NK-92 treated with Interleukin-12 subunit alpha and Interleukin-12 subunit beta, amount 100 ng/mL, for 24 hours (cell line): ENCODE measurements around the gene SPATA31E1.

Experiments used
- DNase-seq: peaks from one replicate; lab custom pipeline; 2025; lab: John Stamatoyannopoulos, UW

The SPATA31E1 gene

DNA sequence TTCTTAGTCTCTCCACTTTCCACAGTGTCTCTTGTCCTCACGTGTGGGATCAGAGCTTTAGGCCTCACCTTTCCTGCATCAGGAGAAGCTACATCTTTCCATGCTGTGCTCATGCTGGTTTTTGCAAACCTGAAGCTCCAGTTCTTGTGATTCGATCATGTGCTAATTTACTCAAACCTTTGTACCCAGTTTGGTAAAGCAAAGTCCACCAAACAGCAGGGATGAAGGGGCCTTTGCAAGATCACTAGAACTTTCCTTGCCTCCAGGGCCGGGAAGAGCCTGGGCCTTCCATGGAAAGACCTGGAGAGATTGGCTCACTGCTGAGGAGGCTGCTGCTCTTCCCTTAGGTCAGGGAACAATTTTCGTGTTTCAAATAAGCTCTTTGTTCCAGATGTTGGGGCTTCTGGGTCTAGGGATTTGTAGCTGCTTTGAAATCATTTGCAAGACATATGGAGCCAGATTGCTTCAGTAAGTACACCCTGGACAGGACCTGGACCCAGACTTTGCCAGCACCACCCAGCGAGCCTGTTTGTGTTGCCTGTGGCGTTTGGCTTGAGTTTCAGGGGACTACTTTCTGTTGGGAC, 18.7 kb upstream of the SPATA31E1 start:
- DNase-seq = no peak

DNA sequence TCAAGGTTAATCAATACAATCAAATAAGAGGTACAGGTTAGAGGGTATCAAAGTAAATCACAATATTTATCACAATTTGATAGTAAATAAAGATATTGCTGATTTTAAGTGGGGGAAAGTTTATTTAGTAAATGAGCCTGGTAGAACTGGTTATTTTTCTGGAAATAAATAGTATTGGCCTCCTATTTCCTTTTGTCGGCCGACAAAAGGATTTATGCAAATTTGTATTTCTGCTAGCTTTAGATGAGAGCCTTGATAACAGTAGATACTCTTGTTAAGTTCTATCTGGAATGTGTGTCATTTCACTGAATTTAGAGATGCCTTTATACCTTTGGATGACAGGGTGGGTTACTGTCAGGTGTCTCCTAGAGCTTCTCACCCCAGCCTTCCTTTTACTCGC, 17.8 kb upstream of the SPATA31E1 start:
- no peak for DNase-seq

DNA sequence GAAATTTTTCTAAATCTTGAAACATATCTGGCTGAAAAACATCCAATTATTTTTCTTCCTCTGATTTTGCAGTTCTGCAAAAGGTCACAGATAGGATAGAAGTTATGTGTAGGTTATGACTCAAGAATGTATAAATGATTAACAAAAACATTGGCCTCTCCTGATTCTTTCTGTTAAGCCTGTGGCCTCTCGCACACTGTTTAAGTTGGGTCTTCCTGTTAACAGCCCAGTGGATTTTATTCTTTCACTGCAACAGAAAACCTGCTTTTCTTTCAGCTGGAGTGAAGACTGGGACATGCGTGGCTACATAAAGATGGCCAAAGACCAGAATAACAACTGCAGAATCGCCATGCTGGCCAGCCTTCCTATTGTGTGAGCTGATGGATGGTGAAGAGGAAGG, 17.1 kb upstream of the SPATA31E1 start:
- DNase-seq = no peak

DNA sequence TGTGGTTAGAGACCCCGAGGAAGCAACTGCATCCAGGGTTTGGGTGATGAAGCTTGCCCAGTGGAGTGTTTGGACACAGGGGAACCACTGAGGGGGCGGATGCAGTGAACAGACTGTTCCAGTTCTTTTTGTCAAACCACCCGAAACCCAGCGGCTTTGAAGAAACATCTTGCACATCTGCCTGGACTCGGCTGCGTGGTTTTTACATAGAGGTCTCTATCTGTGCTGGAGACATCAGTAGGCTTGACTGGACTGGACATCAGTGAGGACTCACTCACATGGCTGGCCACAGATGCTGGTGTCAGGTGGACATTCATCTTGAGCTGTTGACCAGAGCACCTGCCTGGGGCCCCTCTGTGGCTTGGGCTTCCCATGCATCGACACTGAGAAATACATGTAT, 15.3 kb upstream of the SPATA31E1 start:
- no peak for DNase-seq

DNA sequence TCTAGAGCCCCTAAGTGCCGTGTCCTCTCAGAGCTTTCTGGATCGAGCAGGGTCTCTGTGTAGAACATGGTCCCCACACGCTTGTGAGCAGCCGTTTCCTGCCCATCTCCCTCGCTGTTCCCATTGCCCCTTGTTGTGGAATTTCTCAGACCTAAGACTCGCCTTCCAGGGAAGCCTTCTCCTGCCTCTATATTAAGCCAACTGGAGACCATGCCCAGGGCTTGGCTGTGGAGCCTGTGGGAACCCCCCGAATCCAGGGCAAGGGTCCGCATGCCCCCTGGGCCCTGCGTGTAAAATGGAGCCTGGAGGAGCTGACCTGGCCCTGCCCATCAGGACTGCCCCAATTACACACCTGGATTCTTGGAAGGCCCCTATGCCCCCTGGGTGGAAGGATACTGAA, 14.5 kb upstream of the SPATA31E1 start:
- no peak for DNase-seq

DNA sequence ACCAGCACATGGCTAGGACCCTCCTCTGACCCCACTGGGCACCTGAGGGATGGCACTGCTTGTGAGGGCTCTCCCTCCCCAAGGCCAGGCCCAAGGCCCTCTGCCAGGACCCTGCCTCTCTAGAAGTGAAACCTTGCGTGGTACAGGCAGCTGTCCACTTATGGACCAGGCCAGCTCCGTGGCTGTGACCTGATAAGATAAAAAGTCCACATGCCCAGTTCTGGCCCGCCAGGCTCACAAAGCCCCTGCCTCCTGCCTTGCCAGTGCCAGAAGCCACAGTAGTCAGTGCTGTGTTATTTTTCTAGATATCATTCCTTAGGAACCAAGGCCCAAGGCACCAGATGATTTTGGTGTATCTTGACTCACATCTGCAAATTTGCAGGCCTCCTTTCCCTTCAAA, 14.0 kb upstream of the SPATA31E1 start:
- no peak for DNase-seq

DNA sequence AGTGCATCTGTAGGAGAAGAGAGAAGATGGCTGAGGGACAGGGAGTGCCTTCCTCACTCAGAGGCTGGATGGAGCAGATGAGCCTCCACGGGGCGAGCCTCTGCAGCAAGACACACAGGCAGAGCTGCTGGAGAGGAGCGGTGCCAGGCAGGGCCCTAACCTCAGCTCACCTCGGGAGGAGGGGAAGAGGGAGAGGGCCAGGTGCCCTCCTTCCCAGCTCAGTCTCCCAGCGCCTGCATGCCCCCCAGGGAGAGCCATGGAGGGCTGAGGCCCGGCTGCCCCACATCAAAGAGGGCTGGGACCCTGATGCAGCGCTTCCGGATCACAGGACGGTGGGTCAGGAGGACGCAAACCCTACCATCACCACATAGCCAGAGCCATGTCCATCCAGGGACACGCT, 13.6 kb upstream of the SPATA31E1 start:
- no peak for DNase-seq

DNA sequence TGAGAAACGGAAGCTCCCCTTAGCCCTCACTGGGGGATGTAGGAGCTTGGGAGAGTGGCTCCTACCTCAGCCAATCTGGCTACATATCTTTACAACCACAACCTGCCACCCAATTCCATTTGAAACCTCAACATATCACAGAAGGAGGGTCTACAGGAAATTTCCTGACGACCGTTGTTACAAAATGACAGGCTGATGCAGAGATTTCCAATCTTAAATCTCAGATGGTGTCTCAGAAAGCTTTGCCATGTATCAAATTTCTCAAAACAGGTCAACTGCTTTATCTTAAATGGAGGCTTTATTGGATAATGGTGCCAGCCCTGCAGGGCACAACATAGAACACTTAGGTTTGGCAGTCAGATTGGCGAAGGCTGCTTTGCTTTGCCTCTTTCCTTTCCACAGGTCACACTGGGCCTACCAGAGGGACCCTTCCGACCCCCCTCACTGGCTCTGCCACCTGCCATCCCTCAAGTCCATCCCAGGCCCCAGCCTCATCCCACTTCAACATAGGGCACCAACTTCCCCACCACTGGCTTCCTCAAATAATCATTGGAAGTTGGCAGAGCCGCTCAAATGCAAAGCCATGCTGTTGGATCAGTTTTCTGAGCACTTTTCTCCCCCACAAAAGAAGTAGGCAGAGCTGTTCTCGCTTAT, 11.1 kb upstream of the SPATA31E1 start:
- DNase-seq = no peak

DNA sequence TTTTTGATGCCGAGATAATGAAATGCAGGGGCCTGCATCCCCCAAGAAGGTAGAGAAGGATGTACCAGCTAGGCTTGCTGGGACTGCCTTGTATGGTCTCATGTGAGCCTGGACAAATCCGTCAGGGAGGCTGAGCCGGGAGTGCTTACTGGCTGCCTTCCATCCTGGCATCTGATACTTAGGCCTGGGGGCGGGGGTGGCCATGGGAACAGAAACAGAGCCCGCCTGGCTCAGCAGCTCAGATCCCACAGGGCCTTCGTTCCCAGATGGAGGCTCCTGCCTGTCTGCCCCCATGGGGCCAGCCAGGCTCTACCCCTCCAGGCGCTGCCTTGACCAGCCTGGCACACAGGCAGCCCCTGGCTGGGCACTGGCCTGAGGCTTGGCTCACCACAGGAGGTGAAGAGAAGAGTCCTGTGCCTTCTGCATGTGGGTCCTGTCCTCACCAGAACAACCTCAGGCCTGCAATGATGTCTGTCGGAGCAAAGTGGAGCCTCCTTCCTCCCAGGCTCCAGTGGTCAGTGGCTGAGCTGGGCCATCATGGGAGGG, 10.5 kb upstream of the SPATA31E1 start:
- no peak for DNase-seq

DNA sequence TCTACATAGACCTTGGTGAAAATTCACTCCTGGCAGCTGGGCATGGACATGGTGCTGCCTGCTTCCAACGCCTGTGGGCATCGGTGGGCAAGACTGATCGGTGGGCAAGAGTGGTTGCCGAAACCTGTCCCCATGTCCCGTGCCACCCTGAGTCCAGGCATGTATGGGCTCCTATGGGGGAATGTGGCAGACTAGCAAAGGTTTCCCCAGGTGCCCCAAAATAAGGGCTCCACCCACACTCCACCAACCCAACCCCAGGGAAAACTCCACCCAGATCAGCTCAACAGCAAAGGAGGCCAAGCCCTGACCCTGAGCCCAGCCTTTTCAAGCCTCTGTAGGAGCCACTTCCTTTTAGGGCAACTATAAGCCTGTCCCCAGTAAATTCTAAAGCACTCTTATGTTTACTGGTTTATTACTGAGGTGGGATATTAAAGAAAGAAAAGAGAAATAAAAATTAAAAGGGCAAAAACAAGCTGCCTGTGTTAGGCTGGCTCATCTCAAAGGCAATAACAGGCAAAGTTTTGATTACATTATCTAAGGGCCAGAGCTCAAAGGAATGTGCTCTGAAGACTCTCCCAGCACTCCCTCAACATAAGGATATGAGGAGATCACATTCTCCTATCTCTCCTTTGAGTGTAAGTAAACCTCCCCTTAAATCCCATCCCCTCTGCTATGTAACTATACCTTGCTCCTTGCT, 8.9 kb upstream of the SPATA31E1 start:
- no peak for DNase-seq

DNA sequence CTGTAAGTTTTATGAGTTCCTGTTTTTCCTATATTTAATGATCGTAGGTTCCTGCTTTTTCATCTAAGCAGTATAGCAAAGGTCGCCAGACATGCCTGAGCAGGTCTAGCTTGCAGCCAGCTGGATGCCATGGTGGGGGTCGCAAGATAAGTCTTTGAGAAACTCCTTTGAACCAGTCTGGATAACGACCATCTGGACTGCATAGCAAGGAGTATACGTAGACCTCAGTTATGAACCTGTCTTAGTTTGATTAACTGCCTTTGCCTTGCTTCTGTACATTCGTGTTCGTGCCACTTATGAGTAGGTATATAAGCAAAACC, 8.4 kb upstream of the SPATA31E1 start:
- no peak for DNase-seq

DNA sequence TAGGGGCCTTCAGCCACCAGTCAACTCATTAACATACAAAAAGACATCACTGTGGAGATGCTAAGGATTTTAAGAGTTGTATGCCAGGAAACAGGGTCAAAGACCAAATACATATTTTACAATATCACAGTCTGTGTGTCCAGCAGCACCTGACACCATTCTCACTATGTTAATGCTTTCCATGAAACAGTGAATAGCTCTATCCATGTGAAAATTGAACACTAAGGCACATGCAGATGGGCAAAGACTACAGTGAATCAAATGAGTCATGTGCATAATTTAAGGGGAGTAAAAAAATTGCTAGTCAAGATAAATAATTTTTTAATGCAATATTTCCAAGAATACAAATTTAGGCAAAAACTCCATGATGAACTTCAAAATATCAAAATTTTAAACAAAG, 7.6 kb upstream of the SPATA31E1 start:
- no peak for DNase-seq

DNA sequence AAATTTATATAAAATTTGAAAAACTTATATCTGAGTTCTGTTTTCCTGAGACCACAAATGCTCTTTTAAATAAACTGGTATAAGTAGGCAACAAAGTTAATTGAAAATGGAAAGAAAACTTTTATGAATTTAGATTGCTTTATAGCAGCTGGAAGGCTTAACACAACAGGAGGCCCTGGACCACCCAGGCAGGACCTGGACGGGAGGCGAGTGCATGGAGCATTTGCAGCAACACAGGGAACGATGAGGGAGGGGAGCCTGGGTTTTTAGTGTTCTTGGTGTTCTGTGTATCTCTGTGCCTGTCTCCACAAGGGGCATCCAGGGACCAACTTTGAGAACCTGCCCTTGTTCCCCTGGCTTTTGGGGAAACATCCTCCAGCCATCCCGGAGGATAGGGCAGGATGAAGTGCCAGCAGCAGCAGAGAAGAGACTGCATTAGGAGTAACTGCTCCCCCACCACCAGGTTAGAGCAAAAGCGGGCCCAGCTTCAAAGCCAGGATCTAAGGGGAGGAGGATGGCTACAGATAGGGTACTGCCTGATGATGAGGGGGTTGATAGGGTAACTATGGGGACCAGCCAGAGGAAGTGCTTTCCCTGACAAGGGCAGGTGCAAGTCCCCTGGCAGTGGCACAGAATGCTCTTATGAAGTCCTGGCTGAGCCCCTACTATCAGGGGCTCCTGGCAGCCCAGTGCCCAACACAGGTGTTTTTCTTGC, 6.7 kb upstream of the SPATA31E1 start:
- no peak for DNase-seq

DNA sequence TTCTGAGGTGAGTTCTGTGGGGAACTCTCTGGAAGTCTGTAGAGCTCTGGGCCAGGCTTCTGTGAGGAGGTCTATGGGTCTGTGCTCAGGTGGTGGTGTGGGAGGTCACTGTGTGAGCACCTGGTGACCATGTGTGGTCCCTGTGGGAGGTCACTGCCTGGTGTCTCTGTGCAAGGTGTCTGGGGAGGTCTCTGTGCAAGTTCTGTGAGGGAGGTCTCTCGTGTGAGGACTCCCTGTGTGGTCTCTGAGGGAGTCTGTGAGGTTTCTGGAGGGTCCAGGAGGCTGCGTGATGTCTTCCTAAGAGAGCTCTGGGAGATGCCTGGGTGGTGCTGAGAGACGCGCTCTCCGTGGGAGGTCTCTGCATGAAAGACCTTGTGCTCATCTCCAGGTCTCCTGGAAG, 6.0 kb upstream of the SPATA31E1 start:
- no peak for DNase-seq

DNA sequence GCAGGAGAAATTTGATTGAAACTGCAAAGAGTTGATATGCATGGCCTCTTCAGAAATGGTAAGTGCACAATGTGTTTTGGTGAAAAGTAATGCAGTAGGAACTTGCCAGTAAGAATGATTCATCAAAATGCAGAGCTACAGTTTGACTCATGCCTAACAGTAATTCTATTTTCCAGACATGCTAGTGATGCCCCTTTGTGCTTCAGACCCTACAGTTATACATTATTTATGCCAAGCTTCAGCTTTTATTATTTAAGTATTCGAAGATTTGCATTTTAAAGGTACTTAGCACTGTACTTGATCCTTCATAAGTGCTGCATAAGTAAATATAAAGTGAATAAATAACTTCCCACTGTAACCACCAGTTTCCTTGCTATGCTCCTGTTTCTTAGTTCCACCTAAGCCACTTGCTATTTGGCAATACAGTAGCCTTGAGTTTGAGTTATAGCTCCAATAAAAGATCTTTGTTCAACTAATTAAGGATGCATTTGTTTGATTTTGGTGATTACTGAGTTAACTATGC, 3.6 kb upstream of the SPATA31E1 start:
- no peak for DNase-seq

DNA sequence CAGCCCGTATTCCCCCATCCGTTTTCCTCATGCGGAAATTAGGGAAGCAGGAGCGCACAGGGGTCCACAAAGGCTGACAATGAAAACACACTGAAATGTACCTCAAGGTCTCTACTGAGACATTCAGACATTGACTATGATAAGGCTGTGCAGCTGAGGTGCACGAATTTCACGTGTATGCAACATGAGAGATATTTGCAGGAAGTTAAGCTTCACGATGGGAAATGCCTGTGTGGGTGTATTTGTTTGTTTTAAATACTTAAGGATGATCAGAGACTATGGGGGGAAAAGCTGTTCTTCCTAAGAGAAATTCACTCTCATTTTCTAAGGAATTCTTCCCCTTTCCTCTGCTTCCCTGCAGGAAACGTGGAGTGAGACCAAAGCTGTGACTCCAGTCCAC, 2.6 kb upstream of the SPATA31E1 start:
- no peak for DNase-seq

DNA sequence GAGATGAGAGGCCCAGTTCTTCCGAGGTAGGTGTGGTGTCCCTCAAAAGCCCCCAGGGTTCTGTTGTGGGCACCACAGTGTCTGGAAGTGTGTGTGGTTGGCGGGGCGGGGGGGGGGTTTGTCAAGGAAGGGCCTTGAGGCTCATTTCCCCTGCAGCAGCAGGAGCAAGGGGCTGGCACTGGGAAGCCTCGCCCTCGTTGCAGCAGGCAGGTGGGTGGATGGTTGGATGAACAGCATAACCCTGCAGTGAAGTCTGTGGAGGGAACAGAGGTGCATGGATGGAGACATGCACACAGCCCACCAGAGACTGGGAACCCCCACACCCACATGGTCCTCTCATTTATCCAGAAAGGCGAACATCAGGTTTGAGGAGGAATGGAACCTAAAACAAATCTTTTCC, 2.0 kb upstream of the SPATA31E1 start:
- no peak for DNase-seq

DNA sequence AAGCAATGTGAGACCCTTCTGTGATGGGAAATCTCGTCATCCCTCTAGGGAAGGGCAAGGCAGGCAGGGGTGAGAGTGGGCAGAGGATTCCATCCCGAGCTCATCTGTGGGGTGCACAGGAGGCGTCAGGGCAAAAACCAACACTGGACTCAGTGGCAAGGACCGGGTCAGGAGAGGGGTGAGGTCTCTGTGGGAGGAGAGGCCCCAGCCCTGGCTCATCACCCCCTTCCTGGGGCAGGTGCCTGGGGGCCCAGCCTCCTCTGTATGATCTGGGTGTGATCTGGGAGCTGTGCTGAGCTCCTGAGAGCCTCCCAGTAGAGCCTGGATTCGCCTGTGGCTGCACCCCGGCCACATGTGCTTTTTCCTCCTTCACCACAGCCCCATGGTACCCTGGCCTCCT, 597 bp downstream of the SPATA31E1 start:
- no peak for DNase-seq

DNA sequence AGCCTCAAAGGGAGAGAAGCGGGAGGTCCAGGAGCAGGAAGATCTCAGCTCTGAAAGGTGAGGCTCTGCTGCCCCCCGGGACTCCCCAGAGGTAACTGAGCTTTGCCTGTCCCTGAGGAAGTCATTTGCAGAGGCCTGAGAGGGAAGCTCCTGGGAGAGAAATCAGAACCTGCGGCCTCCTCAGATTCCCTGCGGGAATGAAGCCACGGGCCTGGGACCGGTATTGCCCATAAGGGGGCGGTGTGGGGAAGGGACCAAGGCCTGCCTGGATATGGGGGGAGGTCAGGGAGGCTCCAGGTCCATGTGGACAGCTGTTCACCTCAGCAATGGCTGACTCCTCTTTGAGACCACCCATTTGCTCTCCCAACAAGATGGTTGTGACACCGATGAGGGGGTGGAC, 1.3 kb downstream of the SPATA31E1 start:
- DNase-seq = no peak

DNA sequence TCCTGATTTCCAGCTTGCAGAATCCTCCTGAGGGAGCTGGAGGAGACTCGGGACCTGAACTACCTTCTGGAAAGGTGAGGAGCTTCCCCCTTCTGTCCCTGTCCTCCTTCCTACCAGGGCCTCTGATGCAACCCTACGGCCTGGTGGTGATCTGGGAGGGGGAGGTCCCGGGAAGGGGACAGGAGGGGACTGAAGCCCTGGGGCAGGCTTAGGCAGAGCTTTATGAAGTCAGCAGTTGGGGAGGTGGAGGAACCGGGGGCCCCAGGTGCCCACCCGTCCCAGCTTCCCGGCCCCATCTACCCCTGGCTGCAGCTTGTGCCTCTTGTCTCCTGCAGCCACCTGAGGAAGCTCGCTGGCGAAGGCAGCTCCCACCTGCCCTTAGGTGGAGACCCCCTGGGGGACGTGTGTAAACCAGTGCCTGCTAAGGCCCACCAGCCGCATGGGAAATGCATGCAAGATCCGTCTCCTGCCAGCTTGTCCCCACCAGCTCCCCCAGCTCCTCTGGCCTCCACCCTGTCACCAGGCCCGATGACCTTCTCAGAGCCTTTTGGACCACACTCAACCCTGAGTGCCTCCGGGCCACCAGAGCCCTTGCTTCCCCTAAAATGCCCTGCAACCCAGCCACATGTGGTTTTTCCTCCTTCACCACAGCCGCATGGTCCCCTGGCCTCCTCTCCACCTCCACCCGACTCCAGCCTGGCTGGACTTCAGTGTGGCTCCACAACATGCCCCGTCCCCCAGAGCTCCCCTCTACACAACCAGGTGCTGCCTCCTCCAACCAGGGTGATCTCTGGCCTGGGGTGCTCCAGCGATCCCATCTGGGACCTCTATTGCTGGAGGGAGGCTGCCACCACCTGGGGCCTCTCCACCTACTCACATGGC, 2.1 kb downstream of the SPATA31E1 start:
- no peak for DNase-seq

DNA sequence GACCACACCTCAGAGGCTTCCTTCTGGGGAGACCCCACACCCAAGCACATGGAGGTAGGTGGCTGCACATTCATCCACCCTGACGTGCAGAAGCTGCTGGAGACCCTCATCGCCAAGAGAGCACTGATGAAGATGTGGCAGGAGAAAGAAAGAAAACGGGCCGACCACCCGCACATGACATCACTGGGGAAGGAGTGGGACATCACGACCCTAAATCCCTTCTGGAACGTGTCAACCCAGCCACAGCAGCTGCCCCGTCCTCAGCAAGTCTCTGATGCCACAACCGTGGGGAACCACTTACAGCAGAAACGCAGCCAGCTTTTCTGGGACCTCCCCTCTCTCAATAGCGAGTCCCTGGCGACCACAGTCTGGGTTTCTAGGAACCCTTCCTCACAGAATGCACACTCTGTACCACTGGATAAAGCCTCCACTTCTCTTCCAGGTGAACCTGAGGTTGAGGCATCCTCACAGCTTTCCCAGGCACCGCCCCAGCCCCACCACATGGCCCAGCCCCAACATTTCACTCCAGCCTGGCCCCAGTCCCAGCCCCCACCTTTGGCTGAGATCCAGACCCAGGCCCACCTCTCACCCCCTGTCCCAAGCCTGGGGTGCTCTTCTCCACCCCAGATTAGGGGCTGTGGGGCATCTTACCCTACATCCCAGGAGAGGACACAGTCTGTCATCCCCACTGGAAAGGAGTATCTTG, 3.0 kb downstream of the SPATA31E1 start:
- DNase-seq = no peak
